ENCODE results near the gene ST14.

Gene ST14

DNA sequence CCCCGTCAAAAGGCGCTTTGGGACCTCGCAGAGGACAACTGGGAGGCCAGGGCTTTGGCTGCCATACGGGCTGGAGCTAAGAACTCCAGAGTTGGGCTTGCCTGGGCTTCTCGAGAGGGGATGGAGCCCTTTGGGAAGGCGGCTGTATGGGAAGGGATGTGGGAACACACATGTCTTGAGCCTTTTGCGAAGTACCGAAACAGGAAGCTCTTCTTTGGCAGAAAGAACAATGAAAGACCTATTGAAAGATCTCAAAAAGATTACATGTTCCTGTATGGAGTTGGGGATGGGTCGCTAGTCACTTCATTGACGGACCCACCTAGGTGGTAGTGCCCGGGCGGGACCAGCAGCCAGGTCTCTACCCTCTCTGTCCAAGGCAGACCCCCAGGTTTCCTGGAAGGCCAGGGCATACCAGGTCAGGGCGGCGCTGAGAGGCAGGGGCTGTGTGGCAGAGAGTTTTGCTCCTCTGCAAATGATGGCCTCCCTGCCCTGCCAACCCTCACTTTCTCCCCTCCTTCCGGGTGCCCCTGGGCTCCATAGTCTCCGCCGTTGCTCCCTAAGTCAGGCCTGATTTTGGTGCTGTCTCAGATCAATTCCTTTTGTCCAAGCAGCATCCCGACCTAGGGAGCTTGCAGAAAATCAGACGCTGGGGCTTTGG is 1.0 kb downstream of the ST14 start:
- DNase-seq (ENCODE audit: low read depth) = no peak
- no peak overlapping the region; the same call in 1 of the 2 replicates for H3K4me3 ChIP-seq (ENCODE audit: low read depth, low read length)
- TF ChIP-seq, protein P1, sequence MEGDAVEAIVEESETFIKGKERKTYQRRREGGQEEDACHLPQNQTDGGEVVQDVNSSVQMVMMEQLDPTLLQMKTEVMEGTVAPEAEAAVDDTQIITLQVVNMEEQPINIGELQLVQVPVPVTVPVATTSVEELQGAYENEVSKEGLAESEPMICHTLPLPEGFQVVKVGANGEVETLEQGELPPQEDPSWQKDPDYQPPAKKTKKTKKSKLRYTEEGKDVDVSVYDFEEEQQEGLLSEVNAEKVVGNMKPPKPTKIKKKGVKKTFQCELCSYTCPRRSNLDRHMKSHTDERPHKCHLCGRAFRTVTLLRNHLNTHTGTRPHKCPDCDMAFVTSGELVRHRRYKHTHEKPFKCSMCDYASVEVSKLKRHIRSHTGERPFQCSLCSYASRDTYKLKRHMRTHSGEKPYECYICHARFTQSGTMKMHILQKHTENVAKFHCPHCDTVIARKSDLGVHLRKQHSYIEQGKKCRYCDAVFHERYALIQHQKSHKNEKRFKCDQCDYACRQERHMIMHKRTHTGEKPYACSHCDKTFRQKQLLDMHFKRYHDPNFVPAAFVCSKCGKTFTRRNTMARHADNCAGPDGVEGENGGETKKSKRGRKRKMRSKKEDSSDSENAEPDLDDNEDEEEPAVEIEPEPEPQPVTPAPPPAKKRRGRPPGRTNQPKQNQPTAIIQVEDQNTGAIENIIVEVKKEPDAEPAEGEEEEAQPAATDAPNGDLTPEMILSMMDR (IDR thresholded peaks at IDR 0.05; ENCODE audit: insufficient read depth, low read depth, low read length, missing control alignments) = no peak

DNA sequence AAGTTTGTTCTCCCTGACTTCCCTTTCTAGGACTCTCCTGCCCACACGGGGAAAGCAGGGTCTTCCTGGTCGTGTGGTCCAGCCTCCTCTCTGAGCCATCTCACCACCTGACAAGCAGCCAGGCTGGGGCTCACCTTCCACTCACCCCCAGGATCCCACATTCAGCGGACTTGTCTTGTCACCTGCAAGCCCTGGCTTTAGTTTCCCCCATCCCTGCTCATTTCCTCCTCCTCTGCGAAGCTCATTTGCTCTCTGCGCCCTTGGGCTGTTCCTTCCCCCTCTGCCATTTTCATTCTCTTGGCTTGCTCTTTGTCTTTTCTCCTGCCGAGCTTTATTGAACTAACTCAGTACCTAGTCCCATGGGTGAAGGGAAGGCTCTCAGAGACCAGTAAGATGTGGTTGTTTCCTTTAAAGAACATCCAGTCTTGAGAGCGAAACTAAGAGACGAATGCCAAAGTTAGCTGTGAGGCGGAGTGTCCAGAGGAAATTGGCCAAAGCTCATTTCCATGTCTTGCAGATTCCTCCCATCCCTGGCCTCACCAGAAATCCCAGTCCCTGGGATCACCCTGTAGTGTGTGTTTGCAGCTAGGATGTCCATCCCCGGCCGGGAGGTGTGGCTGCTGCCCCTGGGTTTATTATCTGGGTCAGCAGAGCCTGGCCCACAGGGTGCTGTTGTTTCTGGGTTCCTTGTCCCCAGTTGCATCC is 2.0 kb downstream of the ST14 start:
- no peak overlapping the region for H3K4me3 ChIP-seq (ENCODE audit: low read depth, low read length)
- DNase-seq (ENCODE audit: low read depth) = no peak
- TF ChIP-seq, protein P1 (IDR thresholded peaks at IDR 0.05; ENCODE audit: insufficient read depth, low read depth, low read length, missing control alignments) = no peak

DNA sequence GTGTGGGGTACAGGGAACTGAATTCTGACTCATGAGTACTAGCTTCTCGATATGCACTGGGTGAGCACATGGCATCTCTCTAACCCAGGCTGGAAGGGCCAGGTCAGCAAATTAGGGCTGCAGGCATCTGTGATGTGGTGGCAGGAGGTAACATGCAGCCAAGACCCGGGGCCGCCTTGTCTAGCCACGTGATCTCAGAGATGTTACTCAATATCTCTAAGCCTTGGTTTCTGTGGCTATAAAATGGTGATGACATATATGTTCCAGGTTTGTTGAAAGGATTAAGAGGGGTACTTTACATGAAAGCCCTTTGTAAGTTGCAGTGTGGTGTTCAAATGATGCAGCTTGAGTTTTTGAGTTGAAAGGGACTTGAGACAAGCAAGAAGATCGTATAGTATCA is 3.2 kb downstream of the ST14 start:
- no peak overlapping the region for H3K4me3 ChIP-seq (ENCODE audit: low read depth, low read length)
- no peak for DNase-seq (ENCODE audit: low read depth)
- TF ChIP-seq, protein P1 (IDR thresholded peaks at IDR 0.05; ENCODE audit: insufficient read depth, low read depth, low read length, missing control alignments) = no peak

DNA sequence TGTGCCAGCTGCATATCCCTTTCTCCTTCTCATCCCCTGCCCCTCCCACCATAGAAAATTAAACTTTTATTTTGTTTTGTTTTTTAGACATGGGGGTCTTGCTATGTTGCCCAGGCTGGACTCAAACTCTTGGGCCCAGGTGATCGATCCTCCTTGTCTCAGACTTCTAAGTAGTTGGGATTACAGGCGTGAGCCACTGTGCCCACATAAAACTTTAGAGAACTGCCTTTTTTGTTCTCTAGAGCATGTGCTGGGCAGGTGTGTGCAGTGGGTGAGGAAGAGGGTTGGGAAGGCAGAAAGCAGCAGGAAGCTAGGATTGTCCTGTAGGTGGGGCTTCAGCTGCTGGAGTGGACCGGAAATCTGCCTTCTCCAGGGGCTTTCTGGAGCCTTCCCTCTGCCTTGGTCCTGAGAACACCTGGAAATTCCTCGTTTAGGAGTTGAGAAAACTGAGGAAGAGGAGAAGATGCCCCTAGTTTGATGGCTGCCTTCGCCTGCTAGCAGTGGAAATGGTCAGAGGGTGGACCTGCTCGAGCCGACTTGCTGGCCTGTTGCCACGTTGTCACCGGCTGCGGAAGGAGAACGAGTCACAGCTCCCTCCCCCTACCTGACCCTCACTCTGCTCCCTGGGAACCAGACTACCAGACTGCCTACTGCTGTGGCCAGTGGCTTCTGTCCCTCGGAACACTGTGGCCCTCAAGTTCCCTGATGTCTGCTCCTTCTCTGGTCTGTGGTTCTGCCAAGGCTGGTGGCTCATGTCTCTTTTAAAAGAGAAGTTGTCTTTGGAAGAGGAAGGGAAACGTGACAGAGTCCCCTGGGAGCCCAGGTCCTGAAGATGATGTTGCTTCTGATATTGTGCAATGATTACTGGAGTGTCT is 4.0 kb downstream of the ST14 start:
- TF ChIP-seq, protein P1 (IDR thresholded peaks at IDR 0.05; ENCODE audit: insufficient read depth, low read depth, low read length, missing control alignments) = no peak
- DNase-seq (ENCODE audit: low read depth) = no peak
- no peak overlapping the region for H3K4me3 ChIP-seq (ENCODE audit: low read depth, low read length)

DNA sequence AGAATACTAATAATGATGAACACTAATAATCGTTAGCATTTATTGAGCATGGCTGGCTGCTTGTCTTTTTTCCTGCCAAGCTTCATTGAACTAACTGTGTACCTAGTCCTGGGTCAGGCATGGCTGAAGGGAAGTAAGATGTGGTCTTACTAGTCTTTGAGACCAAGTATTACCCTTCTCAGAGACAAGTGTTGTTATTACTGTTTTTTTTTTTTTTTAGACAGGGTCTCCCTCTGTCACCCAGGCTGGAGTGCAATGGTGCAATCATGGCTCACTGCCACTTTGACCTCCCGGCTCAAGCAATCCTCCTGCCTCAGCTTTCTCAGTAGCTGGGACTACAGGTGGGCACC is 4.6 kb downstream of the ST14 start:
- DNase-seq (ENCODE audit: low read depth) = no peak
- no peak overlapping the region for H3K4me3 ChIP-seq (ENCODE audit: low read depth, low read length)
- TF ChIP-seq, protein P1 (IDR thresholded peaks at IDR 0.05; ENCODE audit: insufficient read depth, low read depth, low read length, missing control alignments) = no peak

DNA sequence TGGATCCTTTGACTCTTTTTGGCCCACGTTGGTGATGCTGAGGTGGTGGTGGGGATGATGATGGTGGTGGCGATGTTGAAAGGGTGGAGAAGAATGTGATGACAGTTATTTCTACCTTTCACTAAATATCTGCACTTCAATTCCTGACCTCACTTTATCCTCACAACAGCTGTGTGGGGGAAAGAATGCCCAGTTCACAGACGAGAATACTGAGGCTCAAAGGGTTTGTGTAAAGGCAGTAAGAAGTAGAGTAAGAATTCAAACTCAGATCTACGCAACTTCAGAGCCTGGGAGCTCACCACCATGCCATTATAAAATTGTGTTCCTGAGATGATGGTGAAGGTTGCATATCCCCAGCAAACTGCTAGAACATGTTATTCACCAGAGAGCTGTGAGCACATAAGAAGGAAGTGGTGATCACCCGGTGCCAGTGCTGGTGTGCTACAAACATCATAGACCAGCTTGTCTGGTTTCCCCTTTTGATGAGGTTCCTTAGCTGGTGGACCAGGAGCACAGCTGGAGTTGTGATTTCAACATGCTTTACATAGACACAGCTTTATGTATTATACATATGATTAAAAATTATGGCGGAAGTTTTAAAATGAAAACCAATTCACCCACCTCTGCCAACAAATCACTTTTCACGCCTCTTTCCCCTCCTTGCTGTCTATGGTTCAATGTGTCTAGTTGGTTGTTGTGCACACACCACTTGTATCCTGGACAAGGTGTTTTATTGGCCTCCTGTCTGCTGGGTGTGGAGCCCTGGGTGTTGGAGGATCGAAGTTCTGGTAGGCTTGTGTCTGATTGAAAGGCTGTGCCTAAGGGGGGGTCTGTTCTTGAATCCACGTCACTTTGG is 6.2 kb downstream of the ST14 start:
- H3K4me3 ChIP-seq (ENCODE audit: low read depth, low read length) = no peak overlapping the region
- TF ChIP-seq, protein P1 (IDR thresholded peaks at IDR 0.05; ENCODE audit: insufficient read depth, low read depth, low read length, missing control alignments) = no peak
- DNase-seq (ENCODE audit: low read depth) = no peak

Data from GM12865 (cell line).